ENCODE data around the gene TRIM37. TPM values are rescaled to one million over a fixed set of nuclear protein-coding genes. Genes with fewer than 3 reads are reported as not detected.

Gene TRIM37
- total and polyA plus RNA-seq, 2 experiments from 2014 or later, result 25.6 to 30.0 TPM

- H3K4me3 ChIP-seq, result no peak overlapping the region
- no peaks in the 10 kb centered on the region for H3K9me3 ChIP-seq (ENCODE audit: low read depth)
- H3K27ac ChIP-seq, result no peak overlapping the region
- TF ChIP-seq CTCF (IDR thresholded peaks at IDR 0.05; ENCODE audit: low read depth, low read length), result no peak
- H3K27me3 ChIP-seq, result no peaks in the 10 kb centered on the region
- H3K36me3 ChIP-seq, result no peaks in the 10 kb centered on the region
- no peaks in the 10 kb centered on the region for H3K4me1 ChIP-seq (ENCODE audit: low read depth)
- no peak for DNase-seq (ENCODE audit: low read depth in 1 of 2, low spot score in 1 of 2)
Observed at GRCh38 chr17:59124665-59125064, 18.0 kb upstream of the TRIM37 start.

- Histone ChIP-seq H3K36me3 (peaks cover 10% of the 10 kb centered on the region), H3K9me3 (ENCODE audit: low read depth) (no peaks in the 10 kb centered on the region), H3K4me3 (no peak overlapping the region), H3K27ac (no peak overlapping the region), H3K4me1 (ENCODE audit: low read depth) (no peaks in the 10 kb centered on the region), H3K27me3 (no peaks in the 10 kb centered on the region)
- TF ChIP-seq CTCF (IDR thresholded peaks at IDR 0.05; ENCODE audit: low read depth, low read length), result no peak
- DNase-seq (ENCODE audit: low read depth in 1 of 2, low spot score in 1 of 2), result no peak
Observed at GRCh38 chr17:59121901-59122480, 15.3 kb upstream of the TRIM37 start.

- H3K4me3 ChIP-seq, result no peak overlapping the region
- no peaks in the 10 kb centered on the region for H3K9me3 ChIP-seq (ENCODE audit: low read depth)
- H3K4me1 ChIP-seq (ENCODE audit: low read depth), result no peaks in the 10 kb centered on the region
- peaks cover 19% of the 10 kb centered on the region for H3K36me3 ChIP-seq
- no peak for DNase-seq (ENCODE audit: low read depth in 1 of 2, low spot score in 1 of 2)
- no peaks in the 10 kb centered on the region for H3K27me3 ChIP-seq
- TF ChIP-seq CTCF (IDR thresholded peaks at IDR 0.05; ENCODE audit: low read depth, low read length), result no peak
- no peak overlapping the region for H3K27ac ChIP-seq
Observed at GRCh38 chr17:59115474-59115873, 8.8 kb upstream of the TRIM37 start.

GRCh38 chr17:59111539-59111938 lies 4.9 kb upstream of the TRIM37 start:
- no peak overlapping the region for H3K27ac ChIP-seq
- H3K4me1 ChIP-seq (ENCODE audit: low read depth), result no peaks in the 10 kb centered on the region
- no peak for TF ChIP-seq CTCF (IDR thresholded peaks at IDR 0.05; ENCODE audit: low read depth, low read length)
- H3K4me3 ChIP-seq, result no peak overlapping the region
- no peaks in the 10 kb centered on the region for H3K27me3 ChIP-seq
- DNase-seq (ENCODE audit: low read depth in 1 of 2, low spot score in 1 of 2), result no peak
- H3K36me3 ChIP-seq, result peaks cover 8% of the 10 kb centered on the region
- no peaks in the 10 kb centered on the region for H3K9me3 ChIP-seq (ENCODE audit: low read depth)

- H3K4me3 ChIP-seq, result no peak overlapping the region
- DNase-seq (ENCODE audit: low read depth in 1 of 2, low spot score in 1 of 2), result no peak
- no peaks in the 10 kb centered on the region for H3K27me3 ChIP-seq
- no peak overlapping the region for H3K27ac ChIP-seq
- no peaks in the 10 kb centered on the region for H3K9me3 ChIP-seq (ENCODE audit: low read depth)
- no peaks in the 10 kb centered on the region for H3K4me1 ChIP-seq (ENCODE audit: low read depth)
- TF ChIP-seq CTCF (IDR thresholded peaks at IDR 0.05; ENCODE audit: low read depth, low read length), result no peak
- peaks cover 8% of the 10 kb centered on the region for H3K36me3 ChIP-seq
Observed at GRCh38 chr17:59110973-59111372, 4.3 kb upstream of the TRIM37 start.

Measured in cardiac muscle cell (in vitro differentiated cells and primary cell).